Subcutaneous adipose tissue (tissue), 4 donors: Measurements from ENCODE around the gene RNLS. TPM values are rescaled to one million over a fixed set of nuclear protein-coding genes. Genes with fewer than 3 reads are reported as not detected.

ENCODE experiments used
- total RNA-seq, 4 donors: library from RNA; depleted of rRNA; stranded (reverse); fragments of >200 nt; gene quantifications; one replicate each; pipeline ENCODE4 v1.1.0, GENCODE V29; 2016
- TF ChIP-seq, protein P1 (sequence below): fragments of 450-650 bp; IDR thresholded peaks from one replicate; pipeline ENCODE4 v1.5.1; 2016; ENCODE audit warnings: low read depth, mild to moderate bottlenecking, control low read depth, antibody characterized with exemption, moderate library complexity

The RNLS gene
- total RNA-seq, 4 donors from 2014 or later: 14.1 to 27.7 (median 23.1) TPM

DNA sequence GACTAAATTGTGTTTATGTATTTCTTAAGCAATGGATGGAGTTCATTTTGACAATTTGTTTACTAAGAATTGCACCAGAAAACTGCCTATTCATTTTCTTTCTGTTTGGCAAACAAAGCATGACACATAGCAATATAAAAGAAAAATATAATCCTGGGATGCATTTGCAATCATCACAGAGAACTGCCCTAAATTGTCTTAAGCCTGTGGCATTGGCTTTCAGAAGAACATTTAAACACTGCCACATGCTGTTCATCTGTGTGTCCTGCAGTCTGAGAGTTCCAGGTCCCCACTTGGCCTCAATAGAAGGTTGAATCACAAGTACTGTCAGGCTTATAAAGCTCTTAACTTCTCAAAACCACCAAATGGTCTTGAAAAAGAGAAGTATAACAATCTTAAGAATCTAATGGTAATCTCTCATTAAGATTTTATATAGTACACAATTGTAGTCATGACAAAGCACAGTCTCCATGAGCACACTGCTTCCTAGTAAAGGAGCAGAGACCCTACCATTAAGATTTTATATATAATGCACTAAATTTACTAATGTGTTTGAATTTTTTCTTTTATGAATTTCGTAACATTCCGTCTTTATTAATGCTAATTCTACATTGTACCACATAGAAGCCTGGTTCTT is 29.9 kb downstream of the RNLS start:
- TF ChIP-seq, protein P1, sequence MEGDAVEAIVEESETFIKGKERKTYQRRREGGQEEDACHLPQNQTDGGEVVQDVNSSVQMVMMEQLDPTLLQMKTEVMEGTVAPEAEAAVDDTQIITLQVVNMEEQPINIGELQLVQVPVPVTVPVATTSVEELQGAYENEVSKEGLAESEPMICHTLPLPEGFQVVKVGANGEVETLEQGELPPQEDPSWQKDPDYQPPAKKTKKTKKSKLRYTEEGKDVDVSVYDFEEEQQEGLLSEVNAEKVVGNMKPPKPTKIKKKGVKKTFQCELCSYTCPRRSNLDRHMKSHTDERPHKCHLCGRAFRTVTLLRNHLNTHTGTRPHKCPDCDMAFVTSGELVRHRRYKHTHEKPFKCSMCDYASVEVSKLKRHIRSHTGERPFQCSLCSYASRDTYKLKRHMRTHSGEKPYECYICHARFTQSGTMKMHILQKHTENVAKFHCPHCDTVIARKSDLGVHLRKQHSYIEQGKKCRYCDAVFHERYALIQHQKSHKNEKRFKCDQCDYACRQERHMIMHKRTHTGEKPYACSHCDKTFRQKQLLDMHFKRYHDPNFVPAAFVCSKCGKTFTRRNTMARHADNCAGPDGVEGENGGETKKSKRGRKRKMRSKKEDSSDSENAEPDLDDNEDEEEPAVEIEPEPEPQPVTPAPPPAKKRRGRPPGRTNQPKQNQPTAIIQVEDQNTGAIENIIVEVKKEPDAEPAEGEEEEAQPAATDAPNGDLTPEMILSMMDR: no peak

DNA sequence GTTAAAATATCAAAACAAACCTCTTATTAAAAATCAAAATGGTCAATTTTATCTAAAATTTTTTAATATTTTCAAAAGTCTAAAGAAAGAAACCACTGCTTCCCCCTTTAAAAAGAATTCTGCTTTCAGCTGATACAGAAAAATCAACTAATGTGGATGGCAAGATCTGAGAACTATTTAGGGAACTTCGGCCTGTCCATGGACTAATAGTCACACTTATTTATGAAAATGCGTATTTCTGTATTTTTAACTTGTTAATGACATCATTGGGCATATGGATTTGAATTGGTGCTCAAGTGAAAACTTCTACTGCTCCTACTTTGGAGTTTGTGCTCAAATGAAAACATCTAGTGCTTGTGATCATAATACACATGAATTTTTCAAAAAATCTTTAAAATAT is 31.9 kb downstream of the RNLS start:
- TF ChIP-seq, protein P1: no peak

DNA sequence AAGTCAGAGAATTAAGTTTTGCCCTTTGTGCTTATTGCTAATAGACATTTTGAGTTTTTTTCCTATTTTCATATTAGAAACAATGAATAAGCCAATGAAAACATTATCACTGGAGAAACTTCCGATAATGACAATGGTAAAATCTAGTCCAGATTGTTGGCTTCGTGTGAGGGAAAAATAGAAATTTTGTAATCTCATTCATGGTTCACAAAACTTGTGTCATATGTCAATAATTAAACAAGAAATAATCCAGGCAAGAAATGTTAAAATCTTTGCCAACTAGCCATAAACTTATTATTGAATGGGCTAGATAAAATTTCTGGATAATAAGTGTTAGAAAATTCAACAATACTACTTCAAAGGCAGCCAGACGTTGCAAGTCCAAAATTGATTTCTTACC is 36.6 kb downstream of the RNLS start:
- TF ChIP-seq, protein P1: no peak

DNA sequence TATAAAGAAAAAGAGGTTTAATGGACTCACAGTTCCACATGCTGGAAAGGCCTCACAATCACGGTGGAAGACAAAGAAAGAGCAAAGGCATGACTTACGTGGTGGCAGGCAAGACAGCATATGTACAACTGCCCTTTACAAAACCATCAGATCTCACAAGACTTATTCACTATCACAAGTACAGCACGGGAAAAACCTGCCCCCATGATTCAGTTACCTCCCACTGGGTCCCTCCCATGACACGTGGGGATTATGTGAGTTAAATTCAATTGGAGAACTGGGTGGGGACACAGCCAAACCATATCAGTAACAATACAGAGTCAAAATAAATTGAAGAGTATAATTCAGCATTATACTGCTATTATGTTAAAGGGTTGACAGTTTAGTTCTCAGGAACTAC is 37.8 kb downstream of the RNLS start:
- TF ChIP-seq, protein P1: no peak

DNA sequence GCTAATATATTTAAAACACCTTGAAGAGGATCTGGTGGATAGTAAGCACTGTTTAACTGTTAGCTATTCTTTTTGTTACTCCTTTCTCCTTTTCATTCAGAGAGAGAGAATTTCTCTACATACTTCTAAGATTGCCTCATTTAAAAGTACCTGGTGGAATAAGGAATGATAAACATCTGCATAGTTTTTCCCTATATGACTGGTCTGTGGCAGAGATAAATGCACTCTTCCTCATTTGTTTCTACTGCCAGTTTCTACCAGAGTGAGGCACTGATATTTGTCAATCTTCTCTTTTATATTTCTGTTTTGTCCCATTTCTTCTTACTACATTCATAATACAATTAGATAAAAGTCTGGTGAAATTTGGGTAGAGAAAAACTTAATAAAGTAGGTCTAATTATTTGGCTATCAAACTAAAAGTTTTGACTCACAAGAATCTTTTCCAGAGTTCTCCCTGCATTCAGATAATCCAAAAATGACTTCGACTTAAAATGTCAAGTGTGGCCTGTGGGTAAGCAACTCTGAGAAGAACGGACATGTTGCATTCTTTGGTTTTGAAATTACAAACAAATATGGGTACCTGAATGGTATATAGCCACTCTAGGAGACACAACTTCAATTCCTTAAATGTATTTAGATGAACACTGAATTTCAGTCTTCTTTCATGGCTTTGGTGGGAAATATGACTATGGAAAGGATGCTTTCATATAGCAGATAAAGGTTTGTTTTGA is 38.8 kb downstream of the RNLS start:
- TF ChIP-seq, protein P1: no peak

DNA sequence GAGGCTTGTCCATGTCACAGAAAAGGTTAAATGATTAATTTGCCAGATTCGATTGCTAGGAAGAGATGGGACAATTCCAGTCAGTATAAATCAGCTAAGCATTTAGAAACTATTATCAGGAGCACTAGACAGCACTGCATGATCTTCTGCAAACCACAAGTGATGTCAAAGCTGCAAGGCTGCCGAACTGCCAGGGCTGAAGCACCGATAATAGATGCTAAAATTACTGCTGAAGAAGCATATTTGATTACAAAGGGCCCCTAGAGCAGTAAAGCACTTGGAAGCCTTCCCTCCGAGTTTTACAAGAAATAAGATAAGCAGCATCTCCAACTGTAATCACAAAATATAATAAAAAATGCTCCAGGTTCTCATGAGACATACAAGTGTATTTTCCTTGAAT is 40.6 kb downstream of the RNLS start:
- TF ChIP-seq, protein P1: no peak

DNA sequence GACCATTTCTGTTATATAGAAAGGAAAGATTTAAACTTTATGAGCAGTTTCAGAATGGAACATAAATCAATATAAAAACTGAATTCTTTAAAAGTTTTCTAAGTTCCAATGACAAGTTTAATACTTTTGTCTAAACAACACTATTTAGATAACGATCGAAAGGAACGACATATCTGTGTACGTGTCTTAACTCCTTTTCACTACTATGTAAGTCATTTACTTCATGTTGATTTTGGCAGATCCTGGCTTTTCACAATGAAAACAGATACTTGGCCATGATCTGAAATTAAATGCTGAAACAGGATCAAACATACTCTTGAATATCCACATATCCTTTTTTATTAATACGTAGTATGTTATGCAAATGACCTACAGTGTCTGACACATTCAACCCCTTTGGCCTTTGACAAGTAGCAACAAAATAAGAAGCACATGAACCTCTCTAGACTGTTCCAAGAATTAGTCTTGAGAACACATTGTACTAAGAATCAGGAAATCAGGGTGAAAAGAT is 41.9 kb downstream of the RNLS start:
- TF ChIP-seq, protein P1: no peak
